Liver (tissue), 3 donors: Measurements from ENCODE around the gene H2AZ2.

Source experiments
- CTCF ChIP-seq: fragments of 150-350 bp; IDR thresholded peaks from 2 replicates; pipeline ENCODE4 v1.5.1; 2017; ENCODE audit warnings: improper control_type of control experiment, low read depth, low read length; ENCODE audit not compliant: missing input control
- EGR1 ChIP-seq, 2 donors: IDR thresholded peaks; 2 replicates each; pipeline ENCODE4 v1.6.1; 2016 to 2018; ENCODE audit warnings: antibody characterized with exemption in 2 of 2, low read depth in 2 of 2
- GABPA ChIP-seq, 2 donors: IDR thresholded peaks in 1 of 2; conservative IDR thresholded peaks in 1 of 2; 2 replicates each; pipeline ENCODE4 v1.6.1; 2016; ENCODE audit warnings: antibody characterized with exemption in 2 of 2, mild to moderate bottlenecking in 1 of 2, moderate library complexity in 1 of 2
- NR2F2 ChIP-seq: IDR thresholded peaks from 2 replicates; pipeline ENCODE4 v1.6.1; 2016; ENCODE audit warnings: antibody characterized with exemption
- RAD21 ChIP-seq, 2 donors: IDR thresholded peaks; 2 replicates each; pipeline ENCODE4 v1.6.1; 2016; ENCODE audit warnings: antibody characterized with exemption in 2 of 2, mild to moderate bottlenecking in 2 of 2
- REST ChIP-seq: IDR thresholded peaks from 2 replicates; pipeline ENCODE4 v1.6.1; 2016; ENCODE audit warnings: antibody characterized with exemption, mild to moderate bottlenecking
- RXRA ChIP-seq, 2 donors: IDR thresholded peaks; 2 replicates each; pipeline ENCODE4 v1.6.1; 2017 to 2018; ENCODE audit warnings: antibody characterized with exemption in 2 of 2, mild to moderate bottlenecking in 1 of 2
- SP1 ChIP-seq: IDR thresholded peaks from 2 replicates; pipeline ENCODE4 v1.6.1; 2018; ENCODE audit warnings: antibody characterized with exemption, mild to moderate bottlenecking
- TAF1 ChIP-seq: conservative IDR thresholded peaks from 2 replicates; pipeline ENCODE4 v1.6.1; 2016; ENCODE audit warnings: antibody characterized with exemption, mild to moderate bottlenecking
- TF ChIP-seq, protein P1 (sequence below): IDR thresholded peaks from 2 replicates; pipeline ENCODE4 v1.6.1; 2016; ENCODE audit warnings: antibody characterized with exemption
- donor health status: healthy.
- donor health status: healthy.

DNA sequence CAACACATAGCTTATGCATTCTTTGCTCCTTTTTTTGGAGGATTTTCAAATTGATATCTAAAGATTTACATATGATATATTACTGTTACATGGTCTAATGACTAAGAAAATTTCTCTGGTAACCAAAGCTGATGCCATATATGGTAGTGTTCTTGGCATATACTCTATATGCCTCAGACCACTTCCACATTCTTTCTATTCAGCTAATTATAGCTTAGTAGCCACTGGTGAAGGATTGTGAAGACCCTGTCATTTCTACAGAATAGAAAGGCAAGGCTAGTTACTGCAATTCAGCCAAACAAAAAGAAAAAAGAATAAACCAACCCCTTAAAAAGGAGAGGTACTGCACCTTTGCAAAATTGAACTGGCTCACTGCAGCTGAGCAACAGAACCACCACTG lies 33.7 kb upstream of the H2AZ2 start:
- TF ChIP-seq RXRA (IDR thresholded peaks at IDR 0.05) (no peak), REST (no peak), EGR1 (IDR thresholded peaks at IDR 0.05; ENCODE audit: low read depth in 2 of 2) (no peak), CTCF (no peak), GABPA (IDR thresholded peaks at IDR 0.05 in 1 of 2, conservative IDR thresholded peaks at IDR 0.05 in 1 of 2) (no peak), RAD21 (IDR thresholded peaks at IDR 0.05) (no peak), TAF1 (no peak), SP1 (no peak), NR2F2 (no peak)
- TF ChIP-seq, protein P1, sequence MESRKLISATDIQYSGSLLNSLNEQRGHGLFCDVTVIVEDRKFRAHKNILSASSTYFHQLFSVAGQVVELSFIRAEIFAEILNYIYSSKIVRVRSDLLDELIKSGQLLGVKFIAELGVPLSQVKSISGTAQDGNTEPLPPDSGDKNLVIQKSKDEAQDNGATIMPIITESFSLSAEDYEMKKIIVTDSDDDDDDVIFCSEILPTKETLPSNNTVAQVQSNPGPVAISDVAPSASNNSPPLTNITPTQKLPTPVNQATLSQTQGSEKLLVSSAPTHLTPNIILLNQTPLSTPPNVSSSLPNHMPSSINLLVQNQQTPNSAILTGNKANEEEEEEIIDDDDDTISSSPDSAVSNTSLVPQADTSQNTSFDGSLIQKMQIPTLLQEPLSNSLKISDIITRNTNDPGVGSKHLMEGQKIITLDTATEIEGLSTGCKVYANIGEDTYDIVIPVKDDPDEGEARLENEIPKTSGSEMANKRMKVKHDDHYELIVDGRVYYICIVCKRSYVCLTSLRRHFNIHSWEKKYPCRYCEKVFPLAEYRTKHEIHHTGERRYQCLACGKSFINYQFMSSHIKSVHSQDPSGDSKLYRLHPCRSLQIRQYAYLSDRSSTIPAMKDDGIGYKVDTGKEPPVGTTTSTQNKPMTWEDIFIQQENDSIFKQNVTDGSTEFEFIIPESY, result no peak
